ENCODE results near the gene EYS.

GRCh38 chr6:65566117-65566516, 140.9 kb downstream of the EYS start:
- TF ChIP-seq CTCF (IDR thresholded peaks at IDR 0.05; ENCODE audit: low read depth, low read length) (peak; percentile 26), POLR2A (IDR thresholded peaks at IDR 0.05; ENCODE audit: extremely low read depth, insufficient read length) (no peak), MAX (IDR thresholded peaks at IDR 0.05; ENCODE audit: low read depth, low read length) (no peak)
